ENCODE results near the gene SLC30A10.
"Not testable (repeated sequence)": the region's sequence is repeated elsewhere in the genome, so short reads cannot be mapped to it uniquely, and the experiment has no call there.

SLC30A10 gene

GRCh38 chr1:219891846-219892245, 36.5 kb downstream of the SLC30A10 start:
- DNase-seq (ENCODE audit: low read depth, low spot score): not testable (repeated sequence)

- not testable (repeated sequence) for DNase-seq (ENCODE audit: low read depth, low spot score)
Observed at GRCh38 chr1:219888667-219889066, 39.7 kb downstream of the SLC30A10 start.

- no peak for DNase-seq (ENCODE audit: low read depth, low spot score)
Observed at GRCh38 chr1:219885680-219886079, 42.7 kb downstream of the SLC30A10 start.

GRCh38 chr1:219883400-219884332, 44.7 kb downstream of the SLC30A10 start:
- DNase-seq (ENCODE audit: low read depth, low spot score): peak; percentile 96

- DNase-seq (ENCODE audit: low read depth, low spot score): no peak
Observed at GRCh38 chr1:219882755-219883154, 45.6 kb downstream of the SLC30A10 start.

- no peak for DNase-seq (ENCODE audit: low read depth, low spot score)
Observed at GRCh38 chr1:219882096-219882495, 46.3 kb downstream of the SLC30A10 start.

GRCh38 chr1:219880765-219881457, 47.4 kb downstream of the SLC30A10 start:
- no peak for DNase-seq (ENCODE audit: low read depth, low spot score)

GRCh38 chr1:219876798-219877209, 51.6 kb downstream of the SLC30A10 start:
- DNase-seq (ENCODE audit: low read depth, low spot score): no peak

- no peak for DNase-seq (ENCODE audit: low read depth, low spot score)
Observed at GRCh38 chr1:219875860-219876259, 52.5 kb downstream of the SLC30A10 start.

- DNase-seq (ENCODE audit: low read depth, low spot score): not testable (repeated sequence)
Observed at GRCh38 chr1:219872538-219872937, 55.8 kb downstream of the SLC30A10 start.

- DNase-seq (ENCODE audit: low read depth, low spot score): no peak
Observed at GRCh38 chr1:219871427-219872057, 56.8 kb downstream of the SLC30A10 start.

- DNase-seq (ENCODE audit: low read depth, low spot score): not testable (repeated sequence)
Observed at GRCh38 chr1:219868615-219869014, 59.7 kb downstream of the SLC30A10 start.

Data from ELF-1 (cell line).